Measurements from ENCODE around the gene PACSIN1. TPM values are rescaled to one million over a fixed set of nuclear protein-coding genes. Genes with fewer than 3 reads are reported as not detected.

The PACSIN1 gene
- total RNA-seq, 1 experiment from 2014 or later: 7.0 TPM

- no peak overlapping the region for H4K8ac ChIP-seq (replicated peaks; ENCODE audit: insufficient read length, low read depth, low read length)
- H4K91ac ChIP-seq (ENCODE audit: insufficient read length, low read depth, low read length): no peak overlapping the region
- no peaks in the 10 kb centered on the region for H3K79me1 ChIP-seq (ENCODE audit: insufficient read depth, low read depth, low read length, poor library complexity, severe bottlenecking)
- H3T11ph ChIP-seq (ENCODE audit: low read length): no peak overlapping the region
- peaks cover 8 to 41% of the 10 kb centered on the region in 2 experiments for H3K4me1 Mint-ChIP-seq
- no peak overlapping the region for H2BK20ac ChIP-seq (ENCODE audit: low read depth, low read length, poor library complexity, severe bottlenecking)
- H3K18ac ChIP-seq (ENCODE audit: insufficient read length, low read depth, low read length): no peak overlapping the region
- no peak for DNase-seq
- no peak overlapping the region for H2BK120ac ChIP-seq (ENCODE audit: low read depth, low read length, poor library complexity, severe bottlenecking)
- no peak overlapping the region for H2BK12ac ChIP-seq (ENCODE audit: insufficient read length, low read depth, low read length)
- no peaks in the 10 kb centered on the region for H3K9me3 Mint-ChIP-seq
- no peak overlapping the region for H2BK15ac ChIP-seq (ENCODE audit: low read depth, low read length)
- H3K4ac ChIP-seq (ENCODE audit: low read depth, low read length): no peak overlapping the region
- H4K5ac ChIP-seq (ENCODE audit: insufficient read length, low read depth, low read length): no peak overlapping the region
- no peak overlapping the region for H2BK5ac ChIP-seq (ENCODE audit: insufficient read length, low read length)
- H3K4me2 ChIP-seq (ENCODE audit: insufficient read depth, insufficient read length, low read length): no peak overlapping the region
- no CpG with 5 or more reads among the region's 6 CpGs for WGBS (ENCODE audit: extremely low coverage, insufficient read length, low lambda C conversion rate)
- no peaks in the 10 kb centered on the region for H3K4me1 ChIP-seq (ENCODE audit: insufficient read depth, low read length)
- H3K23ac ChIP-seq (ENCODE audit: insufficient read length, low read depth, low read length): no peak overlapping the region
- H3K27ac ChIP-seq (ENCODE audit: insufficient read length, low read depth, low read length): no peak overlapping the region
- peaks cover 0 to 3% (median 0%) of the 10 kb centered on the region in 3 experiments; a peak in 2 of 7 replicates for H3K36me3 Mint-ChIP-seq (ENCODE audit: insufficient read depth in 1 of 3, low read depth in 3 of 3)
- H3K79me2 ChIP-seq (ENCODE audit: insufficient read depth, low read length): no peaks in the 10 kb centered on the region
- H3K56ac ChIP-seq (ENCODE audit: insufficient read length, low read depth, low read length): no peak overlapping the region
- no peaks in the 10 kb centered on the region; the same call in 1 of the 2 replicates for H3K27me3 Mint-ChIP-seq (ENCODE audit: low read depth)
- H3K27ac Mint-ChIP-seq: no peak overlapping the region
- H3K23me2 ChIP-seq (ENCODE audit: insufficient read length, low read depth, low read length, poor library complexity, severe bottlenecking): no peaks in the 10 kb centered on the region
- H3K27me3 ChIP-seq (ENCODE audit: insufficient read depth, low read length): no peaks in the 10 kb centered on the region
- H2AK5ac ChIP-seq (ENCODE audit: insufficient read length, low read length): no peak overlapping the region
- H3K9me3 ChIP-seq (ENCODE audit: control insufficient read depth, low read depth, low read length): no peaks in the 10 kb centered on the region
- TF ChIP-seq CTCF (conservative IDR thresholded peaks at IDR 0.05): no peak
- H3K4me3 Mint-ChIP-seq: no peak overlapping the region
- no peak overlapping the region for H3K14ac ChIP-seq (ENCODE audit: insufficient read depth, low read length)
- no peaks in the 10 kb centered on the region for H4K20me1 ChIP-seq (ENCODE audit: control insufficient read depth, insufficient read depth, insufficient read length)
- no peak overlapping the region for H3K9ac ChIP-seq (ENCODE audit: extremely low read depth, insufficient read length, low read length)
- no peak overlapping the region for H2AFZ ChIP-seq (ENCODE audit: low read length)
Measured at GRCh38 chr6:34535199-34535598, 69.3 kb downstream of the PACSIN1 start.
